Spleen (tissue), 11 donors: ENCODE results near the gene YAE1. TPM values are rescaled to one million over a fixed set of nuclear protein-coding genes. Genes with fewer than 3 reads are reported as not detected.

ENCODE experiments used
- DNase-seq: peaks from one replicate; pipeline ENCODE4 v3.0.0-alpha.2; 2020
- H3K27ac ChIP-seq, 8 donors: fragments of 200-600 bp; sonication (generic) in 7 of 8; 1 replicate in 4 of 8; 2 replicates in 4 of 8; pipeline versions ENCODE4 v1.5.0 to v1.8.0; 2016 to 2021; ENCODE audit warnings: inconsistent platforms in 4 of 8, mild to moderate bottlenecking in 4 of 8, moderate library complexity in 1 of 8
- H3K27me3 ChIP-seq, 7 donors: fragments of 200-600 bp; sonication (generic) in 6 of 7; replicated peaks in 1 of 7; 1 replicate in 4 of 7; 2 replicates in 3 of 7; pipeline versions ENCODE4 v1.5.0 to v1.8.0; 2016 to 2021; ENCODE audit warnings: inconsistent platforms in 3 of 7, mild to moderate bottlenecking in 1 of 7
- H3K36me3 ChIP-seq, 6 donors: fragments of 200-600 bp; sonication (generic) in 5 of 6; 1 replicate in 4 of 6; 2 replicates in 2 of 6; pipeline versions ENCODE4 v1.5.0 to v1.8.0; 2016 to 2021; ENCODE audit warnings: inconsistent platforms in 2 of 6
- H3K4me1 ChIP-seq, 6 donors: fragments of 200-600 bp; sonication (generic) in 5 of 6; 1 replicate in 3 of 6; 2 replicates in 3 of 6; pipeline versions ENCODE4 v1.5.0 to v1.8.0; 2016 to 2021; ENCODE audit warnings: inconsistent platforms in 3 of 6
- H3K4me3 ChIP-seq, 8 donors: fragments of 200-600 bp; sonication (generic) in 7 of 8; 1 replicate in 4 of 8; 2 replicates in 4 of 8; pipeline versions ENCODE4 v1.5.0 to v1.8.0; 2016 to 2021; ENCODE audit warnings: inconsistent platforms in 4 of 8, mild to moderate bottlenecking in 4 of 8, moderate library complexity in 2 of 8
- H3K9me3 ChIP-seq, 8 donors: fragments of 200-600 bp; sonication (generic) in 7 of 8; 1 replicate in 4 of 8; 2 replicates in 4 of 8; pipeline versions ENCODE4 v1.5.0 to v1.8.0; 2016 to 2021; ENCODE audit warnings: inconsistent platforms in 4 of 8
- POLR2A ChIP-seq, 3 donors: fragments of 450-650 bp; IDR thresholded peaks; one replicate each; pipeline ENCODE4 v1.5.1; 2017; ENCODE audit warnings: antibody characterized with exemption in 3 of 3, mild to moderate bottlenecking in 1 of 3
- POLR2AphosphoS5 ChIP-seq, 3 donors: sonication (generic); formaldehyde crosslinking; IDR thresholded peaks; one replicate each; pipeline ENCODE4 v1.5.1; 2017; ENCODE audit warnings: antibody characterized with exemption in 3 of 3
- WGBS, 5 donors: extraction: QIAGEN DNeasy Blood & Tissue Kit in 3 of 5; methylation state at CpG; one replicate each; pipeline versions ENCODE4 v1.1.5 to v1.1.7; 2013 to 2018; 5-methylcytosine and 5-hydroxymethylcytosine counted together
- intact Hi-C: fragments of 100-400 bp; cut with DNase I; formaldehyde crosslinking; loops from one replicate; pipeline ENCODE4 v1.15.0; 2023; ENCODE audit warnings: low total_unique reads
- polyA plus RNA-seq, 3 donors: library from polyadenylated mRNA; stranded (reverse); fragments of 200-250 nt; gene quantifications; one replicate each; pipeline ENCODE4 v1.2.1, GENCODE V29; 2013
- total RNA-seq, 7 donors: library from RNA; depleted of rRNA in 3 of 7; stranded (reverse); fragments of >200 nt in 3 of 7; fragmentation: NEBNext Ultra II Directional in 4 of 7; extraction: Animal tissue kit (Norgen Biotek cat#: 25700) in 4 of 7; gene quantifications; one replicate each; pipeline versions ENCODE4 v1.1.0 to v1.2.1, GENCODE V29; 2016 to 2021
- TF ChIP-seq, protein P1 (sequence below), 11 experiments: fragments of 200-600 bp in 7 of 11; fragments of 450-650 bp in 4 of 11; sonication (generic) in 4 of 11; IDR thresholded peaks in 8 of 11; conservative IDR thresholded peaks in 3 of 11; 1 replicate in 7 of 11; 2 replicates in 4 of 11; pipeline versions ENCODE4 v1.4.0 to v1.8.0; 2016 to 2021; ENCODE audit warnings: antibody characterized with exemption in 11 of 11, inconsistent platforms in 4 of 11, mild to moderate bottlenecking in 1 of 11
- donor health status: healthy with polysubstance abuse.
- donor health status: DM: no; HTN: no; CAD: no; lungs with moderate emphysema.
- donor health status: DM: no; HTN: no; CAD: no.
- donor health status: Bipolar disorder and iron deficiency.
- donor health status: healthy.
- donor health status: DM: no; HTN: no; CAD: no.
- donor health status: DM: yes; HTN: yes; CAD: no.

Gene YAE1
- total and polyA plus RNA-seq, 10 donors: 13.2 to 21.8 (median 15.8) TPM

DNA sequence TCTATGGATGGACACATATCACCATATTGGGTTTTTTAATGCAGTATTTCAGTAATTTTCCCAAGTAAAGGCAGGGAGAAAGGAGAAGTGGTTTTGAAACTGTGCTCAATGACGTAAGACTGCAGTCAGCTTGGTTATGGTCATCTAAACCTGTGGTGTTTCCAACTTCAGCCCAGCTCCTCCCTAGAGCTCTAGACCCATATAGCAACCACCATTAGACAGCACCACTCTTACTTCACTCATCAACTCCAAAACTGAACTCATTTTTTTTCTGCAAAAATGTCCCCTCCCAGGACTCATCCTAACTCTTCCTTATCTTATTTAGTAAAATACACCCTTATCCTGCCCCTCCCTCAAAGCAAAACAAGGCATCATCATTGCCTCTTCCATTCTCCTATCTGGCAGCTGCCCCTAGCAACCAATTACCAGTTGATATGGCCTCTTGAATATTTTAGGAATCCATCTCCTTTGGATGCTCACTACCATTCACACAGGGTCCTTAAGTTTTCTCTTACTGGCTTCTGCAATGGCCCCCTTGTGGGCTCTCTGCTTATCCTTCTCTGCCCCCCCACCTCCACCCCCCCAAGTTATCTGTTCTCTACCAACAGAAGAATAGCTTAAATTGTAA, 55.7 kb downstream of the YAE1 start:
- WGBS, 5 donors: 33 to 50% (median 43%) methylated on average over 1 of the region's 1 CpG
- no peaks in the 10 kb centered on the region for H3K36me3 ChIP-seq
- peak overlapping the region in 1 of 8 donors; percentile 9 for H3K27ac ChIP-seq
- no peaks in the 10 kb centered on the region for H3K9me3 ChIP-seq
- no peak for DNase-seq
- H3K27me3 ChIP-seq: no peaks in the 10 kb centered on the region
- intact Hi-C loops: no loop called here
- H3K4me1 ChIP-seq: peaks cover 17 to 51% (median 42%) of the 10 kb centered on the region in 6 donors
- TF ChIP-seq POLR2A (IDR thresholded peaks at IDR 0.05): no peak
- no peak for TF ChIP-seq POLR2AphosphoS5 (IDR thresholded peaks at IDR 0.05)
- TF ChIP-seq, protein P1, sequence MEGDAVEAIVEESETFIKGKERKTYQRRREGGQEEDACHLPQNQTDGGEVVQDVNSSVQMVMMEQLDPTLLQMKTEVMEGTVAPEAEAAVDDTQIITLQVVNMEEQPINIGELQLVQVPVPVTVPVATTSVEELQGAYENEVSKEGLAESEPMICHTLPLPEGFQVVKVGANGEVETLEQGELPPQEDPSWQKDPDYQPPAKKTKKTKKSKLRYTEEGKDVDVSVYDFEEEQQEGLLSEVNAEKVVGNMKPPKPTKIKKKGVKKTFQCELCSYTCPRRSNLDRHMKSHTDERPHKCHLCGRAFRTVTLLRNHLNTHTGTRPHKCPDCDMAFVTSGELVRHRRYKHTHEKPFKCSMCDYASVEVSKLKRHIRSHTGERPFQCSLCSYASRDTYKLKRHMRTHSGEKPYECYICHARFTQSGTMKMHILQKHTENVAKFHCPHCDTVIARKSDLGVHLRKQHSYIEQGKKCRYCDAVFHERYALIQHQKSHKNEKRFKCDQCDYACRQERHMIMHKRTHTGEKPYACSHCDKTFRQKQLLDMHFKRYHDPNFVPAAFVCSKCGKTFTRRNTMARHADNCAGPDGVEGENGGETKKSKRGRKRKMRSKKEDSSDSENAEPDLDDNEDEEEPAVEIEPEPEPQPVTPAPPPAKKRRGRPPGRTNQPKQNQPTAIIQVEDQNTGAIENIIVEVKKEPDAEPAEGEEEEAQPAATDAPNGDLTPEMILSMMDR (IDR thresholded peaks at IDR 0.05 in 8 of 11, conservative IDR thresholded peaks at IDR 0.05 in 3 of 11): no peak
- no peak overlapping the region for H3K4me3 ChIP-seq

Other genes starting within 250 kb of the YAE1 start
- 10 to 100 TPM; 18.3 to 26.6 (median 20.4) TPM for gene RALA, start 57.2 kb downstream of the YAE1 start, total RNA-seq
- gene RALA, start 57.2 kb downstream of the YAE1 start, polyA plus RNA-seq: 10 to 100 TPM in 2 of 3 donors, 1 to 10 TPM in 1; 10.0 to 19.4 (median 16.1) TPM